ENCODE data around the gene GTPBP6. TPM values are rescaled to one million over a fixed set of nuclear protein-coding genes. Genes with fewer than 3 reads are reported as not detected.

Gene GTPBP6
- polyA plus RNA-seq = 0.92 and 1.3 TPM in 2 replicates

GRCh38 chrX:318739-319578, at the start of gene GTPBP6:
Gene GTPBP6, minus strand, starts transcription at chrX:318796. Its CDS starts 9 bp downstream, at chrX:318787.

GRCh38 chrX:281166-281999, 37.2 kb downstream of the GTPBP6 start, which contains the start of gene PLCXD1:
Gene PLCXD1, plus strand, starts transcription at chrX:281381. Its CDS starts 2,807 bp downstream, at chrX:284188.

Other genes with a start within 250 kb of the GTPBP6 start
- 0.59 and 0.99 TPM in 2 replicates for gene PLCXD1, start 37.4 kb downstream of the GTPBP6 start, polyA plus RNA-seq
- 0.13 TPM in 1 of 2 replicates, not detected in the other for gene PPP2R3B, start 68.1 kb upstream of the GTPBP6 start, polyA plus RNA-seq

Measured in Purkinje cell (primary cell).